ENCODE measurements around the gene TMPRSS6. TPM values are rescaled to one million over a fixed set of nuclear protein-coding genes. Genes with fewer than 3 reads are reported as not detected.

Gene TMPRSS6
- total RNA-seq, 1 experiment from 2014 or later, result 0.39 TPM

- no peak for DNase-seq (ENCODE audit: low read depth, low spot score)
These were observed 90.7 kb downstream of the TMPRSS6 start for GRCh38 chr22:37018815-37019308.

More at GRCh38 chr22:37018815-37019308, 90.7 kb downstream of the TMPRSS6 start:
- H3K9ac ChIP-seq (ENCODE audit: low read length), result peak overlapping the region; percentile 88
- H3K36me3 ChIP-seq (ENCODE audit: control insufficient read depth in 1 of 2, insufficient read depth in 2 of 2, low read length in 2 of 2), result no peaks in the 10 kb centered on the region
- RAD21 ChIA-PET (ENCODE audit: low non-redundant PET in 1 of 2, low total read pairs in 2 of 2, uncharacterized antibody in 2 of 2, unreplicated experiment in 2 of 2), result no interaction called here
- no peaks in the 10 kb centered on the region for H4K20me1 ChIP-seq (ENCODE audit: insufficient read depth)
- H3K79me2 ChIP-seq (ENCODE audit: insufficient read depth, low read length), result peaks cover 8% of the 10 kb centered on the region; the same call in 1 of the 2 replicates
- POLR2A ChIA-PET, result interaction anchor here (0.8 to 1.6 kb wide), 3 partner anchors 9 to 489 kb away, joined by 3 to 6 read pairs (median 3); no protein-coding TSS in a partner anchor
- ATAC-seq, result peak; percentile 41
- peaks cover 14 to 28% of the 10 kb centered on the region in 2 experiments; a peak in 3 of 4 replicates for H3K4me1 ChIP-seq (ENCODE audit: control insufficient read depth in 1 of 2, insufficient read depth in 2 of 2, low read length in 2 of 2)
- peak overlapping the region; percentile 95 for H3K27ac ChIP-seq (ENCODE audit: low read depth, low read length)
- no peaks in the 10 kb centered on the region for H3K27me3 ChIP-seq (ENCODE audit: insufficient read depth, low read length)
- CTCF ChIA-PET, result interaction anchor here (0.5 to 2.0 kb wide), 2 partner anchors 20 to 21 kb away, joined by 3 to 4 read pairs; no protein-coding TSS in a partner anchor
- TF ChIP-seq MAX (IDR thresholded peaks at IDR 0.05), result no peak
- peak; percentile 82 for TF ChIP-seq ZFX (IDR thresholded peaks at IDR 0.05)
- no peak for TF ChIP-seq ELF1 (IDR thresholded peaks at IDR 0.05; ENCODE audit: borderline replicate concordance, low read depth)
- TF ChIP-seq CBX3 (IDR thresholded peaks at IDR 0.05; ENCODE audit: low read depth), result no peak
- no peak for TF ChIP-seq CEBPB (IDR thresholded peaks at IDR 0.05; ENCODE audit: low read depth)
- no peak for TF ChIP-seq JUND (IDR thresholded peaks at IDR 0.05)
- TF ChIP-seq REST (IDR thresholded peaks at IDR 0.05; ENCODE audit: low read depth), result no peak
- peak overlapping the region; percentile 77 to 79 for H3K4me3 ChIP-seq (replicated peaks in 1 of 2; ENCODE audit: low read depth in 1 of 2, low read length in 2 of 2)
- intact Hi-C loops (cut with micrococcal nuclease), result no loop called here
- no peaks in the 10 kb centered on the region for H3K9me2 ChIP-seq (ENCODE audit: insufficient read depth)
- H3K9me3 ChIP-seq (ENCODE audit: control insufficient read depth in 1 of 2, insufficient read depth in 1 of 2, low read depth in 1 of 2, low read length in 2 of 2), result no peaks in the 10 kb centered on the region
- H2AFZ ChIP-seq (ENCODE audit: low read depth, low read length, poor library complexity, severe bottlenecking), result no peak overlapping the region
- BruUV-seq (replicated peaks), result no TSS peak
- H3K4me2 ChIP-seq (ENCODE audit: low read length), result peak overlapping the region; percentile 93

Measured in HCT116 (cell line).